NCI-H345 treated with DMSO at 0.1 percent for 48 hours (cell line): ENCODE measurements around the gene SH3PXD2A.
"Not testable (repeated sequence)": the region's sequence is repeated elsewhere in the genome, so short reads cannot be mapped to it uniquely, and the experiment has no call there.

Experiments
- DNase-seq: peaks from one replicate; lab custom pipeline; 2025; ENCODE audit not compliant: unreplicated experiment; lab: John Stamatoyannopoulos, UW

SH3PXD2A gene

DNA sequence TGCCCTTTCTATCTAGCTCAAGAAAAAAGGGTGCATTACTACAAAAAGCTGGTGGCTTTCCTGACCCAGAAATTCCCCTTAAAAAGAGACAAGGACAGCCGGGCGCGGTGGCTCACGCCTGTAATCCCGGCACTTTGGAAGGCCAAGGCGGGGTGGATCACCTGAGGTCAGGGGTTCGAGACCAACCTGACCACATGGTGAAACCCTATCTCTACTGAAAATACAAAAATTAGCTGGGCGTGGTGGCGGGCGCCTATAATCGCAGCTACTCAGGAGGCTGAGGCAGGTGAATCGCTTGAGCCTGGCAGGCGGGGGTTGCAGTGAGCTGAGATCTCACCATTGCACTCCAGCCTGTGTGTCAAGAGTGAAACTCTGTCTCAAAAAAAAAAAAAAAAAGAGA, 82.5 kb downstream of the SH3PXD2A start:
- DNase-seq: not testable (repeated sequence)

DNA sequence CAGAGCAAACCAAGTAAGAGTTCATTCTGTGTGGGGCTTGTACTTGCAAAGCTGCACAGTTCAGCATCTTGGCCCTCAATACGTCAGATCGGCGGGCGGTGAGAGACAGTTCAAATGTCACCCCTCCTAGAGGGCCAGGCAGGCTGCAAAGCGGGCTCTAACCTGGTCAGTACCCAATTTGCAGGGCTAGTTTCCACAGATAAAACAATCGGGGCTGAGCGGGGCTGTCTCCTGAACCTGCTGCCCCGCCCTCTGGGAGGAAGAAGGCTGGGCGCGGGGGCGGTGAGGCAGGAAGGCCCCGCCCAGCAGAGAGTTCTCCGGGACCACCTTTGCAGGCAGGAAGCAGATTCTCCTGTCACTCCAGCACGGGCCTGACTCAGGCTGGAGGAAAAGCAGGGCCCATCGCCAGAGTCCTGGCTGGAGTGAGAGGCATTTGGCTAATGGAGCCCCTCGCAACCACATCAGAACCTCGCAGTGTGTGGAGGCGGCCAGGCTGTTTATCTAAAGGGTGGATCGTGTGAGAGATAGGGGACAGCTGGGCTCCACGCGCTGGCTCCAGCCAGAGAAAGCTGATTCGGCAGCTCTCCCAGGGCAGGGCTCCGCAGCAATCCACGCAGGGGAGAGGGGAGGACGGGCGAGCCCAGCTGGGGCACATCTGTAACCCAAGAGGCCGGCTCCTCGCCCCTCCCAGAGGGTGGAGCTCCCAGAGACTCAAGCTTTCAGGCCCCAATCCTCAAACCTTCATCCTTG, 83.1 kb downstream of the SH3PXD2A start:
- DNase-seq: no peak

DNA sequence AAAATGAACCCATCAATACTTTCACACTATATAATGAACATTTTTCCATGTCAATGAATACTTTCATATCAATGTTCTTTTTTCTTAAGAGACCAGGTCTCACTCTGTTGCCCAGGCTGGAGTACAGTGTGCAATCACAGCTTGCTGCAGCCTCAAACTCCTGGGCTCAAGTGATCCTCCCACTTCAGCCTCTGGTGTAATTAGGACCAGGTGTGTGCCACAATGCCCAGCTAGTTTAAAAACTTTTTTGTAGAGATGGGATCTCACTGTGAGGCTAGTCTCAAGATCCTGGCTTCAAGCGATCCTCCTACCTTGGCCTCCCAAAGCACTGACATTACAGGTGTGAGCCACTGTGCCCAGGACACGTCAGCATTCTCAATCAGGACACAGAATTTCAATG, 85.2 kb downstream of the SH3PXD2A start:
- no peak for DNase-seq

DNA sequence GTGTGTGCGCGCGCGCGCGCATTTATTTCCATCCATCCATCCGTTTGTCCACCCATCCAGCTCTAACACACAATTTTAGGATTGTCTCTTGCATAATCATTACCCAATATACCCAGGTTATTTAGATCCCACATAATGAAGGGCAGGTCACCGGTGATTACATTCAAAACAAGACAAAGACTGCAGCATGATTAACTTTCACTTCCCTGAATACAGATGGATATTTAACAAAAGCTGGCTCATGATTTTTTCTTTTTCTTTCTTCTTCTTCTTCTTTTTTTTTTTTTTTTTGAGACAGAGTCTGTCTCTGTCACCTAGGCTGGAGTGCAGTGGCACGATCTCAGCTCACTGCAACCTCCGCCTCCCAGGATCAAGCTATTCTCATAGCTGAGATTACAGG, 86.2 kb downstream of the SH3PXD2A start:
- DNase-seq: no peak

DNA sequence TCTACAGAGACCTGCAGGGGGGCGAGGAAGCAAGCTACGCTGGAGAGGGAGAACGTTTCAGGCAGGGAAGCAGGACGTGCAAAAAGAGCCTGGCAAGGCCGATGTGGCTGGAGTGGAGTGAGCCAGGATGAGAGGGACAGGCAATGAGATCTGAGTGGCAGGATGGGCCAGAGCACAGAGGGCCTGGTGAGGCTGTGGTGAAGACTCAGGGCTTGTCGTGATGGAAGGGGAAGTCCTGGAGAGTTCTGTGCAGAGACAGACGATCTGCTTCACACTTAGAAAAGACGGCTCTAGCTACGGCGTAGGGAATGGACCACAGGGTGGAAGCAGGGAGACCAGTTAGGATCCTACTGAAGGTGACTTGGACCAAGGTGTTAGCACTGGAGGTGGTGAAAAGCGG, 87.0 kb downstream of the SH3PXD2A start:
- no peak for DNase-seq

DNA sequence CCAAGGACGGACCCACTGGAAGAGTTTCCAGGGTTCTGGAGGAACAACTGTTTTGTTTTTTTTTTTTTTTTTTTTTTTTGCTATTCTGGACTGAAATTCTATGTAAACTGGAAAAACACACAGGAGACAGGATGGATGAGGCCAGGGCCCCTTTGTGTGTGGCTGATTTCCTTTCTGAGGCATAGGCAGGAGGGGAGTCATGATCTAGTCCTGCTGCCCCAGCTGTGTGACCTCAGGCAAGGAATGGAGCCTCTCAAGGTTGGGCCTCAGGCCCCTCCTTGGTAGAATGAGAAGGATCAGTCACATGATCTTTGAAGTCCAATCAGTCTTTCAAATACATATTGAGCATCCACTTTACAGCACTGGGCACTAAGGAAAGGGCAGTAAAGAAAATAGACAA, 87.6 kb downstream of the SH3PXD2A start:
- no peak for DNase-seq

DNA sequence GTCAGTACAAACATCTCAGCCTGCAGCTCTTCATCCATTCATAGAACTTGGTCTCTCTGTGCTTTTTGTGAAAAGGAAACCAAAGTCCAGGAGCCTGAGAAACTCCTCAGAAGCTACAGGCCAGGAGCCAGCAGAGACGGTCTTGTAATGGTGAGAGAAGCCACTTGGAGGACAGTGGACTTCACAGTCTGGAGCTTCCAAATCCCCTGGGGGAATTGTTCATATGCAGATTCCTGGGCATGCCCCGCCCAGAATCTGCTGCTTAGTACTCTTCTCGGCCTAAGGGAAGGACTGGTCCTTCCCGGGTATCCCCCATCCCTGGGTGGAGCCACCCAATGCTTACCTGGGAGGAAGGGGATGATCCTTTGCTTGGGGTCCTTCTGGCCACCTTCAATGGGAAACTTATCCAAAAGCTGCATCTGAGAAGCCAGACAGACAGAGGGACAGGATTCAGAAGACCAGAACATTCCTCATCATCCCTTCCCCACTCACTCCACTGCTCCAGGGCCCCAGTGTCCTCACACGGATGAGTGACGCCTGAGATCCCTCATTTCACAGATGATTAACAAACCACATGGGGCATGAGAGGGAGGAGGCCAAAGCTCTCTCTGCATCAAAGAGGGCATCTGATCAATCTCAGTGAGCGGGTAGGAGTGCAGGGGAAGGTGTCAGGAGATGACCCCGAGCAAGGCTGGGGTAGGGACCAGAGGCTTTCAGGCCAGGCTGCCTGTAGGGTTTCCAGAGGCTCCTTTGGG, 88.4 kb downstream of the SH3PXD2A start:
- DNase-seq: no peak

DNA sequence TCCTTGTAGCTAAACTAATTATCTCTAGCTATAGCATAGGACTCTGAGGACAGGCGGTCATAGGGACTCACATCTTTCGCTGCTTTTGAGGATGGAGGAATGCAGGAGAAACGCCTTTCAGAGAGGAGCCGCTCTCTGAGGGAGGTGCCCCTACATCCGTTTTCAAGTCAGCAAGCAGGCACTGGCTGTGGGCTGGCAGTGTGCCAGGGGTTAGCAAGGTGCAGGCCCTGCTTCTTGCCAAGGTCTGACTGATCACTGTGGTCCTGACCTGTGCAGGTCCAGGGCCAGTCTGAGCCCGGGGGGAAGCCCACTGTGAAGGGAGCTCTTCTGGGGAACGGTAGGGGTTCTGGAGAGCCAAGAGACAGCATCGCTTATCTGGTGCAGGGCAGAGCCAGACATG, 89.4 kb downstream of the SH3PXD2A start:
- no peak for DNase-seq

DNA sequence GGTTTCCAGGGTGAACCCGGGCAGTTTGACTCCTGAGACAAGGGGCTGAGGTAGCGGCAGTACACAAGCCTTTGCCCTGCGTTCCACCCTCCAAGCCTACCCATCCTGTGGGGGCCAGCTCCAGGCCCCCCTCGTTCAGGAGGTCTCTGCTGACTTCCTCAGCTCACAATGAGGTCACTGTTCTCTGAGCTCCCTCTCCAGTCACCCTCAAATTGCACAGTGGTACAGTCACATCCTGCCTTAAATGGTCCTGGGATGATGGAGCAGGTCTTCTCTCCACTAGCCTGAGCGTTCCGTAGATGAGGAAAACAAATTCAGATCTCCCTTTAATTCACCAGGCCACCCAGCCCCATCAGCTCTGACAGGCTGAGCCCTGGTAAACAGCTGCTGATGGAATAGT, 90.2 kb downstream of the SH3PXD2A start:
- DNase-seq: no peak

DNA sequence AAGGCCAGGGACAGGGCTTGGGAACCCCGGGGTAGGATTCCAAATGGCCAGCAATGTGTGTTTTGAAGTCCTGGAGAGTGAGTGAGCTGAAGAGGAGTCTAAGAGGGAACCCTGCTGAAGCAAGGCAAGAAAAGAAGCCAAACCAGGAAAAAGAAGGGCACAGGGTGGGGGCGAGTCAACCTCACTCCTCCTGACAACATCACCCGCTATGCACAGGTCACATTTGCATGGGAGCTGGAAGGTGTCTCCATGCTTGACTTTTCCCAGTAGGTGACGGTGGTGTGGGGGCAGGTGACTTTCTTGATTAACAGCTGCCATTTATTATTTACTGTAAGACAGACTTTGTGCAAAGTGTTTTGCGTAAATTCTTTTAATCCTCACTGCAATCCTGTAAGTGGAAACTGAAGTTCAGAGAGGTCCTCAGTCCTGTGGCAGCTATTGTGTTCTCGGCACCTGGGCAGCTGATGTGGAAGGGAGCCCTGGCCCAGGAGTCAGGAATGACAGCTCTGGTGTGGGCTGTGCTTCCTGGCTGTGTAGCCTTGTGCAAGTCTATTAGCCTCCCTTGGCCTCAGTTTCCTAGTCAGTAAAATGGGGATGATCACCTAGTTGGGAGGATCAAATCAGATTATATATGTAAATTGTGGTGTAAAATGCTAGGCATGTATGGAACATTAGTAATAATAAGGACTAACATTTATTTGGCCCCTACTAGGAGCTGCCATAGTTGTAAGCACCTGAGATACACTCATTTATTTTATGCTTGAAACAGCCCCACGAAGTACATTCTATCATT, 90.9 kb downstream of the SH3PXD2A start:
- no peak for DNase-seq

DNA sequence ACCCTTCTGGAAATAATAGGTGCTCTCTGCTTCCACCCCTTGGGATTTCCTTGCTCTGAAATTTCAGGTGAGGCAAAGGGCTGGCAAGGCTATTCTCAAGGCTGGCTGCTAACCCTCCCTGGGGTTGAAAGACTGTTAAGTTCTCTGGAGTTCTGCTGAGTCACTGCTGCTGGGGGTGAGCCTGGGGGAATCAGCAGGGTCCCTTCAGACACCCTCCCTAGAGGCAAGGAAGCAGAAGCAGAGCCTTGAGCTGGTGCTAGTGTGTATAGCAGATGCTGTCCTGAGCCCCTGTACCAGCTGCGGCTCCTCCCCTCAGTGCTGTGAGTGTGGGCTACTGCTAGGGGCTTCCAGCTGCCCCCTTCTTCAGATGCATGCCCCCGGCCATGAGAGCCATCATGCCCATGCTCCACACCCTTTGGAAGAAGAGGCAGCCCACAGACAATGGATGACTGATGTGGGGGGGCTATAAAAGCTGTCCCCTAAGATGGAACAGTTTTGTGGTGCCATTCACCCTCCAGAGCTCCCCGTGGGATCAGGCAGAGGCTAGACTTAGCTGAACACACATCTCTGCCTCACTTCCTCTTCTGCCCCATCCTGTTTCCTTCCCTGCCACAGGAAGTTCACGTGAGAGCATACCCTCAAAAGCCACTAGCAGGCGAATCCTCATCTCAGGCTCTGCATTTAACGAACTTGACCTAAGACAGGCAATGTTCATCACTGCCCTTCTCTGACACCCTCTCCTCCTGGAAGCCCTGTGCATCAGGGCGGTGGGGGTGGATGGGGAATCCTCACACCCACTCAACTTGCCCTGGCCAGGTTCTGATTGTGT, 91.8 kb downstream of the SH3PXD2A start:
- DNase-seq: no peak

DNA sequence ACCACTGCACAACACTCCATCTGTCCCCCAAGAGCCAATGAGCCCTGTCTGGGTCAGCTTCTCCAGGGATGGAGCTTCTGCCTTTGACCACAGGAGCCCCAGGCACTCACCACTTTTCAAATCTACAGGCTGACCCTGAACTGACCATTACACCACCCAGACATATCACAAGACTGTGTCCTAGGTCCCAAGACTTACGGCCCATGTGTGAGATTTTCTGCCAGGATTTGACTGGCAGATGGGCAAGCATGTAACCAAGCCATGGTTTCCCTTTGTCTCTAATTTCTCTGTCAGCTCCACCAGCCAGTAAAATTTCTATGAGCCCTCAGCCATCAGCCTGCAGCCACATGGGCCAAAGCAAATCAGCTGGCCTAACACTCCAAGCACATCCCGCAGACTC, 92.5 kb downstream of the SH3PXD2A start:
- DNase-seq: no peak

DNA sequence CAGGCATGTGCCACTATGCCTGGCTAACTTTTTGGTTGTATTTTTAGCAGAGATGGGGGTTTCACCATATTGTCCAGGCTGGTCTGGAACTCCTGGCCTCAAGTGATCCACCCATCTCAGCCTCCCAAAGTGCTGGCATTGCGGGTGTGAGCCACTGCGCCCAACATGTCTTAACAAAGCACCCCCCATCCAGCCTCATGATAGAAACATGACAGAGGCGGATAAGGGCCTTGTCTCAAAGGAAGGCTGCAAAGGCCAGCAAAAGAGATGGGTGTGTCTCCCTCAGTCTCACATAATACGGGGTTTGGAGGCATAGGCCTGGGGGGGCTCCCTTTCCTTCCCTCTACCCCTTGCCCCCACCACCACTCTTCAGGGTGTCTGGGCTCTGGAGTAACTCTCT, 93.2 kb downstream of the SH3PXD2A start:
- no peak for DNase-seq

DNA sequence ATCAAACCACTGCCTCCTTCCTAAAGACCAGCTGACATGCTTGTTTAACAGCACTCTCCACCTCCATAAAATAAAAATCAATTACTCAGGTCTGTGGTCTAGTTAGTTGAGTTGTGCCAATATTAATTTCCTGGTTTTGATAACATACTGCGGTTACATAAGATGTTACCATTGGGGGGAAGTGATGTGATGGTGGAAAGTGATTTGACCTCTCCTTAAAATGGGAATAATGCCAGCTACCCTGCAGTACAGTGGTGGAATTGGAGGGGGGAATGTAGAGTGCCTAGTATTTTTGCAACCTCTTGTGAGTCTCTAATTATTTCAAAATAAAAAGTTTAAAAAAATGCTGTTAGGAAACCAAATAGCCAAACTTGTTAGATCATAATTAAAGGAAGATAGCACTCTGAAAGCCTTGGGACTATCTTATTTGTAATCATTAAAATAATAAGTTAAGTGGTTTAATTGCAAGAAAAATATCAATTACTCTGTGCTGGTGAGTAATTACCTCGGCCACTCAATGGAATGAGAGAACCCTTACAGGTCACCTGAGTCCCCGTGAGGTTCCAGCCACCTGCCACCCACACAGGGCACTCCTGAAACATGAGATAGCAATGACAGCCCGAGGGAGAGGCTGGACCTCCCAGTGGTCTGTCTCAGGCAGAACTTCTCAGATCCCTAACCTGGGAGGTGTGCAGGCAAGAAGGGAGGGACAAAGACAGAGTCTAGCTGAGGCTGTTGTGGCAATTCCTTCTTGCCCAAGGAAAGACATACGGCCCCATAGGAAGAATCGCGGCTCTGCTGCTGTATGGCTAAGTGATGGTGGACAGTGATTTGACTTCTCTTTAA, 94.1 kb downstream of the SH3PXD2A start:
- no peak for DNase-seq

DNA sequence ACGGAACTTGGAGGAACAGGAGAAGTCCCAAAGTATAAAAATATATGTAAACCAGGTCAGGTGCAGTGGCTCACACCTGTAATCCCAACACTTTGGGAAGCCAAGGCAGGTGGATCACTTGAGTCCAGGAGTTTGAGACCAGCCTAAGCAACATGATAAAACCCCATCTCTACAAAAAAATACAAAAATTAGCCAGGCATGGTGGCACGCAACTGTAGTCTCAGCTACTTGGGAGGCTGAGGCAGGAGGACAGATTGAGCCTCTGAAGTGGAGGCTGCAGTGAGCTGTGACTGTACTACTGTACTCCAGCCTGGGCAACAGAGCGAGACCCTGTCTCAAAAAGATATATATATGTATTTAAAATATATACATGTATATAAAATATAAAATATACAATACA, 95.1 kb downstream of the SH3PXD2A start:
- DNase-seq: not testable (repeated sequence)

DNA sequence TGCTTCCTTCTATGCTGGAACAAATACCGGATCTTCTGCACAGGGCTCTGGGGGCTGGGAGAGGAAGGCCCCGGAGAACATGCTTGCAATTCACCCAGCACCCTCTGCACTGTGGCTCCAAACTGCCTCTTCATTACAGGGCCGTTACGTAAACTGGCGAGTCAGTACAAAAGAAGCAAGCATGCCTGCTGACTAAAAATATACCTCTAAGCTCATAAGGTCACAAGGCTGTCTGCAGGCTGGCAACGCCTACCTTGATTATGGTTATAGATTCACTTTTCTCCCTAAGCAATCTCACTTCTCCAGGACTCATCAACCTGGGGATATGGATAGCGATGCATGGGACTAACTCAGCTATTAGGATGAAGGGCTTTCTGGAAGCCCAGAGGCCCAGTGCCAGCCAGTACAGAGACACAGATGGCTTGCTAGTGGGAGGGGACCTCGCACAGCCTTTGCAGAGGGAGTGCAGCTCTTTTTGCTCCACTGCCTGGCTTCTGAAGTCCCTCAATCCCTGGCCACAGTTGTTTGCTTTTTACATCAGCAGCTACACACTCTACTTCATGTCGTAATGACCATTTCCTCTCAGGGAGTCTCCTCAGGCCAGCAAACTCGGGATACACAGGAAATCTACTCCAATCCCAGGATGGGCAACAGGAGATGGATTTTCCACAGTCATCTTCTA, 96.1 kb downstream of the SH3PXD2A start:
- DNase-seq: no peak

DNA sequence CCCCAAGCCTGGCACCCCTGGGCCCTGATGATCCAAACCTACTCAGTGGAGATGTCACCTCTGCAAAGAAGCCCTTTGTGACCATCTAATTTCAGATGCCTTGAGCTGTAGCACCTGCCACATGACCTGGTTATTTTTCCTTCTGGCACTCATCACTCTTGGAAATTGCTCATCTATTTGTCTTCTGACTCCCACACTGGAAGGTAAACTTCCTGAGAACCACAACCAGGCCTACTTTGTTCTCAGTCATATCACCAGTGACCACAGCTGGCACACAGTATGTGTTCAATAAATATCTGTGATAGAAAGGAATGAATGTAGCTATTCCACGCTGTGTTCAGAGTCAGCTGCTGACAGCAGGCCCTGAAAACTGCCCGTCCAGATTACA, 97.1 kb downstream of the SH3PXD2A start:
- no peak for DNase-seq

DNA sequence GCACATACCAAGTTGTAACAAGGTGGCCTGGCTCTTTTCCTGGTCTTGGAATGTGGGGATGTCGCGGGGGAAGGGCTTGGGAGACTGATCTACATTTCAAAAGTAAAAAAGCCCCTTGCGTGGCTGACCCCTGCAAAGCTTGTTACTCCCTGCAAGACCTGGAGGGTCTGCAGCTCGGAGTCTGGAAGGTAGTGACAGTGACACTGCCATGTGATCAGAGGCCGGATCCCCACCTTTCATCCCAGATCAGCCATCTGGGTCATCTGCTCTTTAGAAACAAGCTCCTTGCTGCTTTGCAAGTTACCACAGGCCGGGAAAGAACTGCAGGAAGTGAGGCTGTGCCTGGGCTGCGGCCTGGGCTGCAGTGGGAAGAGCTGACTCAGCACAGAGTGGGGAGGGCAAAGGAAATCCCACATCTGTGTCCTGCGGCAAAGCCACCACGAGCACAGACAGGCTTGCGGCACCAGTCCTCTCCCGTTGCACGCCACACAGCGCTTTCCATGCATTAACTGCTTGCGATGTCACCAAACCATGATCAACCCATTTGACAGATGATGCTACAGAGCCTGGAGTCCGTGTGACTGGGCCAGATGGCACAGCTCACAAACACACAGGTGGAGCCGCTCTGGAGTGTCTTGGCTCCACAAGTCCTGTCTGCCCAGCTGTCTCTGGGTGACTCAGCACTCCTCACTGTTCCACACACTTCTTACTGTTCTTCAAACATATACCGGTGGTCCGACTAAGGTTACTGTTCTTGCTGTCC, 97.7 kb downstream of the SH3PXD2A start:
- no peak for DNase-seq
